AG04450 (cell line): ENCODE results near the gene FAM13A. TPM values are rescaled to one million over a fixed set of nuclear protein-coding genes. Genes with fewer than 3 reads are reported as not detected.

Source experiments
- CTCF ChIA-PET: fragments of 300-600, 350-600 bp; formaldehyde crosslinking; extraction: SDS; loops from one replicate; lab custom pipeline; 2022; ENCODE audit warnings: antibody characterized with exemption, inconsistent platforms; lab: Charles Lee
- POLR2A ChIA-PET: fragments of 350-600 bp; formaldehyde crosslinking; extraction: SDS; loops from one replicate; lab custom pipeline; 2021; ENCODE audit warnings: antibody characterized with exemption, inconsistent platforms; lab: Yijun Ruan, JAX
- DNase-seq: peaks from one replicate; pipeline ENCODE4 v3.0.0-alpha.2; 2011; ENCODE audit warnings: low read depth, low spot score
- H3K27ac ChIP-seq: one replicate; pipeline ENCODE4 v1.5.1; 2012; ENCODE audit warnings: low read depth, low read length, control low read depth
- H3K27me3 ChIP-seq: one replicate; pipeline ENCODE4 v1.6.0; 2012; ENCODE audit warnings: low read length; ENCODE audit not compliant: control insufficient read depth, insufficient read depth
- H3K4me3 ChIP-seq: 2 replicates; pipeline ENCODE4 v1.5.1; 2011; ENCODE audit warnings: mild to moderate bottlenecking, low read depth, low read length, control low read depth
- H3K9me3 ChIP-seq: 2 replicates; pipeline ENCODE4 v1.5.1; 2012; ENCODE audit warnings: low read length; ENCODE audit not compliant: control insufficient read depth, insufficient read depth
- CTCF ChIP-seq: IDR thresholded peaks from 2 replicates; pipeline ENCODE4 v1.5.1; 2011; ENCODE audit warnings: low read depth, low read length, control low read depth, inconsistent platforms
- polyA plus RNA-seq: library from polyadenylated mRNA; depleted of rRNA; stranded (reverse); fragments of >200 nt; gene quantifications from 2 replicates; pipeline ENCODE4 v1.2.3, GENCODE V29; 2011

FAM13A gene
- polyA plus RNA-seq, 1 experiment, result 27.6 TPM

GRCh38 chr4:89036535-89036934 lies 20.4 kb downstream of the FAM13A start:
- H3K27ac ChIP-seq, result no peak overlapping the region
- H3K9me3 ChIP-seq, result peaks cover 6% of the 10 kb centered on the region
- no peak overlapping the region for H3K4me3 ChIP-seq
- DNase-seq, result no peak
- TF ChIP-seq CTCF, result no peak
- no peaks in the 10 kb centered on the region for H3K27me3 ChIP-seq
- POLR2A ChIA-PET, result no interaction called here
- CTCF ChIA-PET, result no interaction called here

- DNase-seq, result no peak
- no peaks in the 10 kb centered on the region for H3K27me3 ChIP-seq
- H3K9me3 ChIP-seq, result no peaks in the 10 kb centered on the region
- H3K4me3 ChIP-seq, result no peak overlapping the region
- ChIA-PET POLR2A (no interaction called here), CTCF (interaction anchor here (2.1 kb wide), 1 partner anchor 212 kb away, joined by 6 read pairs; no protein-coding TSS in a partner anchor)
- no peak for TF ChIP-seq CTCF
- H3K27ac ChIP-seq, result no peak overlapping the region
These were observed 25.7 kb downstream of the FAM13A start for GRCh38 chr4:89031272-89031671.

GRCh38 chr4:89029591-89029990 lies 27.4 kb downstream of the FAM13A start:
- Histone ChIP-seq H3K9me3 (no peaks in the 10 kb centered on the region), H3K27me3 (no peaks in the 10 kb centered on the region), H3K27ac (no peak overlapping the region), H3K4me3 (no peak overlapping the region)
- TF ChIP-seq CTCF, result no peak
- ChIA-PET POLR2A (no interaction called here), CTCF (interaction anchor here (2.1 kb wide), 1 partner anchor 211 kb away, joined by 6 read pairs; no protein-coding TSS in a partner anchor)
- DNase-seq, result no peak

- ChIA-PET POLR2A (no interaction called here), CTCF (interaction anchor here (2.2 to 6.5 kb wide), 2 partner anchors 207 to 320 kb away, joined by 13 to 163 read pairs; no protein-coding TSS in a partner anchor)
- Histone ChIP-seq H3K27ac (no peak overlapping the region), H3K9me3 (no peaks in the 10 kb centered on the region), H3K27me3 (no peaks in the 10 kb centered on the region), H3K4me3 (no peak overlapping the region)
- DNase-seq, result no peak
- TF ChIP-seq CTCF, result no peak
These were observed 30.4 kb downstream of the FAM13A start for GRCh38 chr4:89026542-89026941.

- peak; percentile 80 for TF ChIP-seq CTCF
- Histone ChIP-seq H3K27me3 (no peaks in the 10 kb centered on the region), H3K27ac (no peak overlapping the region), H3K9me3 (no peaks in the 10 kb centered on the region), H3K4me3 (no peak overlapping the region)
- peak; percentile 44 for DNase-seq
- POLR2A ChIA-PET, result no interaction called here
- CTCF ChIA-PET, result interaction anchor here (0.5 to 6.5 kb wide), 48 partner anchors 14 to 509 kb away, joined by 3 to 163 read pairs (median 4); partner anchors contain the start of gene FAM13A
These were observed 32.8 kb downstream of the FAM13A start for GRCh38 chr4:89024051-89024675.
